ENCODE data around the gene AP5Z1. TPM values are rescaled to one million over a fixed set of nuclear protein-coding genes. Genes with fewer than 3 reads are reported as not detected.

AP5Z1 gene
- total RNA-seq, 3 donors from 2014 or later (not counting 1 experiment from before 2014, with no cell fraction given), result 140 to 156 (median 143) TPM

DNA sequence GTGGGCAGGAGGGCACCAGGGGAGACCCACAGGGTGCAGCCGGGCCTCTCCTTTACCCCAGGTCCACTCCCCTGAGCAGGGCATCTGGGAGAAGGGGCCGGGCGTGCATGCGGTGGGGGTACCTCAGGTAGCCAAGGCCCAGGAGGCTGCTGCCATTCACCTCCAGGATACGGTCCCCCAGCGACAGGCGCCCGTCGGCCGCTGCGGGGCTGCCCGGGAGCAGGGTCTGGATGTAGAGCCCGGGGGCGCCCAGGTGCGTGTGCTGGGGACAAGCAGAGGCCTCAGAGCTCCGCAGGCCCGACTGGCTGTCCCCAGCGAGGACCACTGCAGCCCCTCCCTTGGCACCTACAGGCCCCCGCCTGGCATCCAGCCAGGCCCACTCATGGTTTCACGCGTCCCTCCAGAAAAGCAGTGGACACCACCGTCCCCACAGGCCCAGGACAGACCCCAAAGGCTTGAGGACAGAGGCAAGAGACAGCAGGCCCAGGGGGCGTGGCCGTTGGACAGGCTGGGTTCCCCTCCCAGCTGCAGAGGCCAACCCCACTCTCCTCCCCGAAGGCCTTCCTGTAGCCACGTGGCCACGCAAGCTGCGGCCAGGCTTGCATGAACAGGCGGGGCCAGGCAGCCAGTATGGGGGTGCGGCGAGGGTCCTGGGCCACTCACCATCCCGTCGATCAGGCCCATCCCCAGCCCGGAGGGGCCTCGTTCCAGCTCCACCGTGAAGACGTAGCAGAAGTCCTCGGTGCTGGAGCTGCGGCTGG lies 24.3 kb downstream of the AP5Z1 start:
- intact Hi-C loops (cut with micrococcal nuclease), result loop anchor here (2.0 kb wide), 1 partner anchor 285 kb away; no protein-coding TSS in a partner anchor
- Mint-ChIP-seq H3K9me3 (no peaks in the 10 kb centered on the region), H3K4me1 (peaks cover under 1% of the 10 kb centered on the region in 2 donors), H3K4me3 (no peak overlapping the region), H3K27ac (no peak overlapping the region), H3K36me3 (no peaks in the 10 kb centered on the region), H3K27me3 (ENCODE audit: low read depth in 2 of 2) (no peaks in the 10 kb centered on the region)
- TF ChIP-seq, protein P1, sequence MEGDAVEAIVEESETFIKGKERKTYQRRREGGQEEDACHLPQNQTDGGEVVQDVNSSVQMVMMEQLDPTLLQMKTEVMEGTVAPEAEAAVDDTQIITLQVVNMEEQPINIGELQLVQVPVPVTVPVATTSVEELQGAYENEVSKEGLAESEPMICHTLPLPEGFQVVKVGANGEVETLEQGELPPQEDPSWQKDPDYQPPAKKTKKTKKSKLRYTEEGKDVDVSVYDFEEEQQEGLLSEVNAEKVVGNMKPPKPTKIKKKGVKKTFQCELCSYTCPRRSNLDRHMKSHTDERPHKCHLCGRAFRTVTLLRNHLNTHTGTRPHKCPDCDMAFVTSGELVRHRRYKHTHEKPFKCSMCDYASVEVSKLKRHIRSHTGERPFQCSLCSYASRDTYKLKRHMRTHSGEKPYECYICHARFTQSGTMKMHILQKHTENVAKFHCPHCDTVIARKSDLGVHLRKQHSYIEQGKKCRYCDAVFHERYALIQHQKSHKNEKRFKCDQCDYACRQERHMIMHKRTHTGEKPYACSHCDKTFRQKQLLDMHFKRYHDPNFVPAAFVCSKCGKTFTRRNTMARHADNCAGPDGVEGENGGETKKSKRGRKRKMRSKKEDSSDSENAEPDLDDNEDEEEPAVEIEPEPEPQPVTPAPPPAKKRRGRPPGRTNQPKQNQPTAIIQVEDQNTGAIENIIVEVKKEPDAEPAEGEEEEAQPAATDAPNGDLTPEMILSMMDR (IDR thresholded peaks at IDR 0.05), result no peak
- no peak overlapping the region for H3K27ac ChIP-seq (ENCODE audit: low read length)
- WGBS (ENCODE audit: insufficient coverage), result 90% methylated on average over 39 of the region's 39 CpGs
- no peaks in the 10 kb centered on the region for H3K27me3 ChIP-seq (ENCODE audit: control insufficient read depth, insufficient read depth, low read length)
- no peak overlapping the region for H3K4me3 ChIP-seq (ENCODE audit: low read length)
- no peaks in the 10 kb centered on the region for H3K36me3 ChIP-seq (ENCODE audit: control insufficient read depth, insufficient read depth, low read length)
- ATAC-seq, result no peak
- DNase-seq, result no peak
- no peaks in the 10 kb centered on the region for H3K9me3 ChIP-seq (ENCODE audit: control insufficient read depth, insufficient read depth, low read length)
- peaks cover 3% of the 10 kb centered on the region for H3K4me1 ChIP-seq (ENCODE audit: control insufficient read depth, insufficient read depth, low read length)

DNA sequence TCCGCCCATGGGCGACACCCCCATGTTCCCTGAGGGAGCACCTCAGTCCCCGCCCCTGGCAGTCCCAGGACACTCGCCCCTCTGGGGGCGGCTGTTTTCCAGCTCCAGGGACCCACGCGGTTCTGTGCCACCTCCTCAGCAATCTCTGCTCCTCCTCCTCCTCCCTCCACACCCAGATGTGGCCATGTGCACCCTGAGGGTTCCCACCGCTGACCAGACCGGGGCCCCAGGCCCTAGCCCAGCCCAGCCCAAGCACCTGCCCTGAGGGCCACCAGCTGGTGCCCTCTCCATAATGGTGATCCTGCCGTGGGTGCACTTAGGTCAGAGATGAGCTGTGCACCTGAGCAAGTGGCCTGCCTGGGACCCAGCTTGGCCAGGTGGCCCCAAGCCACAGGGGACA lies 25.1 kb downstream of the AP5Z1 start:
- Mint-ChIP-seq H3K36me3 (no peaks in the 10 kb centered on the region), H3K4me3 (no peak overlapping the region), H3K27me3 (ENCODE audit: low read depth in 2 of 2) (no peaks in the 10 kb centered on the region), H3K27ac (no peak overlapping the region), H3K9me3 (no peaks in the 10 kb centered on the region), H3K4me1 (no peaks in the 10 kb centered on the region)
- TF ChIP-seq, protein P1 (IDR thresholded peaks at IDR 0.05), result no peak
- 89% methylated on average over 10 of the region's 10 CpGs for WGBS (ENCODE audit: insufficient coverage)
- Histone ChIP-seq H3K27ac (ENCODE audit: low read length) (no peak overlapping the region), H3K9me3 (ENCODE audit: control insufficient read depth, insufficient read depth, low read length) (no peaks in the 10 kb centered on the region), H3K4me3 (ENCODE audit: low read length) (no peak overlapping the region), H3K27me3 (ENCODE audit: control insufficient read depth, insufficient read depth, low read length) (no peaks in the 10 kb centered on the region), H3K4me1 (ENCODE audit: control insufficient read depth, insufficient read depth, low read length) (peaks cover 3% of the 10 kb centered on the region), H3K36me3 (ENCODE audit: control insufficient read depth, insufficient read depth, low read length) (no peaks in the 10 kb centered on the region)
- no peak for ATAC-seq
- intact Hi-C loops (cut with micrococcal nuclease), result no loop called here
- no peak for DNase-seq

DNA sequence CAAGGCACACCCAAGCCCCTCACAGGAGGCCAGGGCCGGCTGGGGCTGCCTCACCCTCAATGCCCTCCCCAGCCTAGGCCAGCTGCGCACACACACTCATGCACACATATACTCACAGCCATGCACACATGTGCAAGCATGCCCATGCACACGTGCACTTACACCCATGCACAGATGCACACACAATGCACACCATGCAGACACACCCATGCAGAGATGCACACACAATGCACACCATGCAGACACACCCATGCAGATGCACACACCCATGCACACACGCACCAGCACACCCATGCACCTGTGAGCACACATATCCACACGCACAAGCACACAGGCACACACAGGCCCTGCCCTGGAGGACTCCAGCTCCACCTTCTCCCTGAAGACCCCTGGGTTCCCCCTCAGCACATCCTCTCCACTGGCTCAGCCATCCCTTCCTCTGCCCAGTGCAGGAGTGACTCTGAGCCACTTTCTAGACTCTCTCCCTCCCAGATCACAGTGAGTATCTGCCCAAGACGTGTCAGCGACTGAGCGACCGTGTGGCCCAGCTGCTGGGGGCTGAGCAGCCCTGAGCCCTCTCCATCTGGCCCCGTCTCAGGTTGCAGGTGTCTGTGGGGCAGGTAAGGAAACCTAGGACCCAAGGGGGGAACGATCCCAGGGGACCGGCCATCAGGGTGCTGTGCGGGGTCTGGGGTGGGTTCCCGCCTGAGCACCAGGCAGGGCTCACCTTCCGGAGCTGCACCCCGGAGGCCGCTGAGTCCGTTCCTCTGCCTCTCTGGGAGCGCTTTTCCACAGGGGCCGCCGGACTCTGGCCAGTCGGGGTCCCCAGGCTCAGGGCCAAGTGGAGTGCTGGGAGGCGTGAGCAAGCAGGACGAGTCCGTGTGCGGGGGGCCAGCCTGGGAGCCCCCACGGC lies 25.8 kb downstream of the AP5Z1 start:
- no peaks in the 10 kb centered on the region for H3K27me3 Mint-ChIP-seq (ENCODE audit: low read depth in 2 of 2)
- Histone ChIP-seq H3K27me3 (ENCODE audit: control insufficient read depth, insufficient read depth, low read length) (no peaks in the 10 kb centered on the region), H3K27ac (ENCODE audit: low read length) (no peak overlapping the region), H3K4me3 (ENCODE audit: low read length) (no peak overlapping the region), H3K4me1 (ENCODE audit: control insufficient read depth, insufficient read depth, low read length) (peaks cover 3% of the 10 kb centered on the region), H3K36me3 (ENCODE audit: control insufficient read depth, insufficient read depth, low read length) (no peaks in the 10 kb centered on the region), H3K9me3 (ENCODE audit: control insufficient read depth, insufficient read depth, low read length) (no peaks in the 10 kb centered on the region)
- WGBS (ENCODE audit: insufficient coverage), result 94% methylated on average over 27 of the region's 27 CpGs
- ATAC-seq, result peak in 1 of 3 donors; percentile 26
- DNase-seq, result no peak
- no peaks in the 10 kb centered on the region for H3K9me3 Mint-ChIP-seq
- H3K36me3 Mint-ChIP-seq, result no peaks in the 10 kb centered on the region
- intact Hi-C loops (cut with micrococcal nuclease), result no loop called here
- TF ChIP-seq, protein P1 (IDR thresholded peaks at IDR 0.05), result no peak
- no peak overlapping the region for H3K27ac Mint-ChIP-seq
- no peaks in the 10 kb centered on the region for H3K4me1 Mint-ChIP-seq
- H3K4me3 Mint-ChIP-seq, result no peak overlapping the region

All from natural killer cell (primary cell).